HepG2 (cell line): Measurements from ENCODE around the gene KCNK15. TPM values are rescaled to one million over a fixed set of nuclear protein-coding genes. Genes with fewer than 3 reads are reported as not detected.

Experiments
- ATAC-seq: fragments of 200-7000 bp; cut with Tn5 transposase; 3 replicates; pipeline ENCODE4 v1.9.1; 2020; ENCODE audit warnings: mild to moderate bottlenecking, moderate library complexity
- BruUV-seq: library from RNA; stranded (reverse); fragments of 400-500 nt; replicated peaks from 2 replicates; lab custom pipeline; 2021; lab: Mats Ljungman, UMichigan
- CTCF ChIA-PET: fragments of 300-600 bp; formaldehyde crosslinking; extraction: SDS; loops from one replicate; lab custom pipeline; 2021; ENCODE audit warnings: low total read pairs, inconsistent platforms, low intra/inter-chr PET ratio; lab: Yijun Ruan, JAX
- POLR2A ChIA-PET: fragments of 350-600 bp; sonication (Branson Sonifier 250); formaldehyde crosslinking; loops from one replicate; lab custom pipeline; 2020; ENCODE audit warnings: antibody characterized with exemption, inconsistent platforms; lab: Yijun Ruan, JAX
- DNase-seq: peaks from one replicate; pipeline ENCODE4 v3.0.0-alpha.2; 2015; ENCODE audit warnings: low spot score
- FAIRE-seq: peaks from 3 replicates; lab custom pipeline; 2011; peaks lifted over from hg19 to GRCh38; lab: Jason Lieb, UNC
- H2AFZ ChIP-seq: one replicate; pipeline ENCODE4 v1.6.1; 2011; ENCODE audit warnings: low read length, inconsistent platforms
- H3K27ac ChIP-seq: fragments of 300-600 bp; 3 replicates; pipeline ENCODE4 v1.8.0; 2011; ENCODE audit warnings: mixed run types, mild to moderate bottlenecking, mixed read lengths, low read length, inconsistent platforms; ENCODE audit not compliant: insufficient read depth; ENCODE audit errors: extremely low read length
- H3K27me3 ChIP-seq, 2 experiments: fragments of 200-600 bp in 1 of 2; 2 replicates in 1 of 2; 3 replicates in 1 of 2; pipeline versions ENCODE4 v1.6.0 to v1.8.0; 2011; ENCODE audit warnings: low read length in 2 of 2, mild to moderate bottlenecking in 2 of 2, moderate library complexity in 2 of 2, inconsistent platforms in 1 of 2; ENCODE audit not compliant: insufficient read depth in 2 of 2, control insufficient read depth in 1 of 2
- H3K36me3 ChIP-seq, 2 experiments: fragments of 200-600 bp in 1 of 2; replicated peaks in 1 of 2; 2 replicates in 1 of 2; 3 replicates in 1 of 2; pipeline versions ENCODE4 v1.5.1 to v1.8.0; 2011; ENCODE audit warnings: low read length in 2 of 2, inconsistent platforms in 1 of 2; ENCODE audit not compliant: insufficient read depth in 2 of 2, control insufficient read depth in 1 of 2
- H3K4me1 ChIP-seq: 2 replicates; pipeline ENCODE4 v1.5.1; 2012; ENCODE audit warnings: low read length, inconsistent platforms; ENCODE audit not compliant: insufficient read depth
- H3K4me2 ChIP-seq: 2 replicates; pipeline ENCODE4 v1.6.0; 2011; ENCODE audit warnings: low read depth, low read length, inconsistent platforms
- H3K4me3 ChIP-seq, 3 experiments: fragments of 200-600 bp in 1 of 3; sonication (generic), shearing (Covaris generic) in 1 of 3; replicated peaks in 1 of 3; 2 replicates each; pipeline ENCODE4 v1.5.1; 2011 to 2016; ENCODE audit warnings: low read length in 3 of 3, inconsistent platforms in 2 of 3, low read depth in 2 of 3, mild to moderate bottlenecking in 2 of 3, control low read depth in 1 of 3, mixed read lengths in 1 of 3; ENCODE audit not compliant: insufficient read depth in 1 of 3
- H3K79me2 ChIP-seq: one replicate; pipeline ENCODE4 v1.6.1; 2011; ENCODE audit warnings: low read length, inconsistent platforms; ENCODE audit not compliant: insufficient read depth
- H3K9ac ChIP-seq: 2 replicates; pipeline ENCODE4 v1.6.0; 2011; ENCODE audit warnings: mild to moderate bottlenecking, low read depth, low read length, inconsistent platforms; ENCODE audit not compliant: insufficient read depth
- H3K9me3 ChIP-seq: 2 replicates; pipeline ENCODE4 v1.5.1; 2012; ENCODE audit warnings: mild to moderate bottlenecking, low read length
- H4K20me1 ChIP-seq: 2 replicates; pipeline ENCODE4 v1.6.0; 2011; ENCODE audit warnings: inconsistent platforms, mild to moderate bottlenecking, low read length, moderate library complexity; ENCODE audit not compliant: insufficient read depth
- ATF2 ChIP-seq: sonication (generic); formaldehyde crosslinking; IDR thresholded peaks from 2 replicates; pipeline ENCODE4 v1.4.0; 2020; ENCODE audit warnings: missing genetic modification reagents
- ATF7 ChIP-seq, 2 experiments: fragments of 450-650 bp in 1 of 2; sonication (generic) in 1 of 2; formaldehyde crosslinking in 1 of 2; IDR thresholded peaks; 2 replicates each; pipeline versions ENCODE4 v1.4.0 to v1.6.1; 2016 to 2020; ENCODE audit warnings: antibody characterized with exemption in 1 of 2, mild to moderate bottlenecking in 1 of 2, missing genetic modification reagents in 1 of 2
- CREM ChIP-seq, 2 experiments: sonication (generic) in 1 of 2; formaldehyde crosslinking in 1 of 2; IDR thresholded peaks; 2 replicates each; pipeline versions ENCODE4 v1.4.0 to v1.6.1; 2016 to 2020; ENCODE audit warnings: antibody characterized with exemption in 1 of 2, mild to moderate bottlenecking in 1 of 2, missing genetic modification reagents in 1 of 2
- DZIP1 ChIP-seq: sonication (generic); formaldehyde crosslinking; IDR thresholded peaks from 2 replicates; pipeline ENCODE4 v1.5.0; 2020; ENCODE audit warnings: mild to moderate bottlenecking, missing genetic modification reagents
- FOXO1 ChIP-seq: sonication (generic); formaldehyde crosslinking; IDR thresholded peaks from 2 replicates; pipeline ENCODE4 v1.4.0; 2020; ENCODE audit warnings: missing genetic modification reagents
- HIVEP1 ChIP-seq: sonication (generic); formaldehyde crosslinking; IDR thresholded peaks from 2 replicates; pipeline ENCODE4 v1.4.0; 2020; ENCODE audit warnings: mild to moderate bottlenecking, missing genetic modification reagents
- JUN ChIP-seq: sonication (generic); formaldehyde crosslinking; IDR thresholded peaks from 2 replicates; pipeline ENCODE4 v1.4.0; 2020; ENCODE audit warnings: mild to moderate bottlenecking, missing genetic modification reagents
- KLF13 ChIP-seq: sonication (generic); formaldehyde crosslinking; IDR thresholded peaks from 2 replicates; pipeline ENCODE4 v1.4.0; 2020; ENCODE audit warnings: mild to moderate bottlenecking, missing genetic modification reagents
- MBNL3 ChIP-seq: fragments of 250-450 bp; sonication (Bioruptor Pico); conservative IDR thresholded peaks from 2 replicates; pipeline ENCODE4 v1.8.0; 2022; ENCODE audit warnings: mild to moderate bottlenecking, inconsistent platforms
- PHF5A ChIP-seq: IDR thresholded peaks from one replicate; pipeline ENCODE4 v1.6.1; 2018; ENCODE audit warnings: low read depth, missing genetic modification reagents; ENCODE audit not compliant: unreplicated experiment
- POLR2A ChIP-seq, 2 experiments: IDR thresholded peaks; 2 replicates each; pipeline ENCODE4 v1.6.1; 2011; ENCODE audit warnings: low read depth in 2 of 2, low read length in 2 of 2, mild to moderate bottlenecking in 1 of 2, moderate library complexity in 1 of 2; ENCODE audit not compliant: insufficient read depth in 1 of 2
- REPIN1 ChIP-seq: sonication (generic); formaldehyde crosslinking; IDR thresholded peaks from 2 replicates; pipeline ENCODE4 v1.8.0; 2022; ENCODE audit warnings: missing genetic modification reagents, low read depth, mild to moderate bottlenecking, borderline replicate concordance
- TGIF2 ChIP-seq: IDR thresholded peaks from 2 replicates; pipeline ENCODE4 v1.6.1; 2016; ENCODE audit warnings: control low read depth, missing compliant biosample characterization
- ZNF136 ChIP-seq: sonication (generic); formaldehyde crosslinking; IDR thresholded peaks from 2 replicates; pipeline ENCODE4 v1.8.1; 2022; ENCODE audit warnings: low read depth, mild to moderate bottlenecking, moderate library complexity, missing genetic modification reagents
- ZNF362 ChIP-seq: sonication (generic); formaldehyde crosslinking; IDR thresholded peaks from 2 replicates; pipeline ENCODE4 v1.4.0; 2020; ENCODE audit warnings: missing genetic modification reagents, mild to moderate bottlenecking, borderline replicate concordance
- ZNF44 ChIP-seq: sonication (generic); formaldehyde crosslinking; IDR thresholded peaks from 2 replicates; pipeline ENCODE4 v1.5.1; 2020; ENCODE audit warnings: mild to moderate bottlenecking, missing genetic modification reagents
- ZNF737 ChIP-seq: sonication (generic); formaldehyde crosslinking; IDR thresholded peaks from 2 replicates; pipeline ENCODE4 v1.5.0; 2020; ENCODE audit warnings: missing genetic modification reagents, mild to moderate bottlenecking, borderline replicate concordance
- WGBS: methylation state at CpG from one replicate; pipeline ENCODE4 v1.1.6; 2017; ENCODE audit warnings: low lambda C conversion rate; 5-methylcytosine and 5-hydroxymethylcytosine counted together
- in situ Hi-C: cut with HindIII; loops from 2 replicates; pipeline ENCODE4 v1.10.0; 2017; ENCODE audit warnings: low pct_unique_long_range_greater_than_20kb; ENCODE audit not compliant: extremely low pct_ligation_motif_present
- intact Hi-C: fragments of 100-400 bp; cut with micrococcal nuclease; formaldehyde crosslinking; loops from one replicate; pipeline ENCODE4 v1.10.0; 2022; ENCODE audit not compliant: unreplicated experiment
- polyA plus RNA-seq, 8 experiments: library from polyadenylated mRNA; depleted of rRNA in 3 of 8; stranded (reverse) in 7 of 8; unstranded in 1 of 8; fragments of >200 nt; fragmentation: Illumina TruSeq in 4 of 8; extraction: Trizol in 4 of 8; gene quantifications; 2 replicates each; pipeline versions ENCODE4 v1.2.1 to v1.2.3, GENCODE V29; 2011 to 2016; ENCODE audit warnings: low read depth in 4 of 8, missing spikeins in 1 of 8, mixed read lengths in 1 of 8; ENCODE audit not compliant: insufficient read depth in 1 of 8
- total RNA-seq, 5 experiments: library from RNA; depleted of rRNA; stranded (reverse); fragments of >200 nt; fragmentation: Illumina TruSeq; extraction: Trizol; gene quantifications; 2 replicates each; pipeline ENCODE4 v1.2.3, GENCODE V29; 2016; ENCODE audit warnings: low read depth in 1 of 5
- TF ChIP-seq, protein P1 (sequence below): IDR thresholded peaks from 2 replicates; pipeline ENCODE4 v1.6.1; 2016
- TF ChIP-seq, protein P2 (sequence below): sonication (generic); formaldehyde crosslinking; IDR thresholded peaks from 2 replicates; pipeline ENCODE4 v1.4.0; 2020; ENCODE audit warnings: mild to moderate bottlenecking, missing genetic modification reagents

The KCNK15 gene
- total and polyA plus RNA-seq, 2 of the 13 experiments (the other 11 are each of a cell fraction or from before 2014, with no cell fraction given): 0.03 TPM; not detected in 1

- Histone ChIP-seq H3K4me2 (no peak overlapping the region), H3K36me3 (no peaks in the 10 kb centered on the region), H4K20me1 (no peaks in the 10 kb centered on the region), H3K4me1 (peaks cover 8% of the 10 kb centered on the region; the same call in 1 of the 2 replicates), H3K27ac (no peak overlapping the region), H3K79me2 (no peaks in the 10 kb centered on the region), H3K27me3 (peaks cover 4 to 32% of the 10 kb centered on the region in 2 experiments; a peak in 3 of 5 replicates), H3K9ac (no peak overlapping the region), H3K4me3 (no peak overlapping the region), H2AFZ (no peak overlapping the region), H3K9me3 (no peaks in the 10 kb centered on the region)
- no TSS peak for BruUV-seq
- no peak for FAIRE-seq
- intact Hi-C loops: no loop called here
- no peak for ATAC-seq
- ChIA-PET CTCF (no interaction called here), POLR2A (no interaction called here)
- no peak for DNase-seq
- in situ Hi-C loops: no loop called here
- 58% methylated on average over 7 of the region's 7 CpGs for WGBS
- TF ChIP-seq ATF2 (CRISPR knock-in tag): no peak
- TF ChIP-seq FOXO1 (CRISPR knock-in tag): no peak
- no peak for TF ChIP-seq KLF13 (CRISPR knock-in tag)
- no peak for TF ChIP-seq CREM (IDR thresholded peaks at IDR 0.05)
- TF ChIP-seq CREM (CRISPR knock-in tag; IDR thresholded peaks at IDR 0.05): no peak
- TF ChIP-seq ATF7 (IDR thresholded peaks at IDR 0.05): no peak
- no peak for TF ChIP-seq ATF7 (CRISPR knock-in tag; IDR thresholded peaks at IDR 0.05)
- no peak for TF ChIP-seq REPIN1 (CRISPR knock-in tag)
- no peak for TF ChIP-seq MBNL3 (CRISPR knock-in tag)
- TF ChIP-seq, protein P1, sequence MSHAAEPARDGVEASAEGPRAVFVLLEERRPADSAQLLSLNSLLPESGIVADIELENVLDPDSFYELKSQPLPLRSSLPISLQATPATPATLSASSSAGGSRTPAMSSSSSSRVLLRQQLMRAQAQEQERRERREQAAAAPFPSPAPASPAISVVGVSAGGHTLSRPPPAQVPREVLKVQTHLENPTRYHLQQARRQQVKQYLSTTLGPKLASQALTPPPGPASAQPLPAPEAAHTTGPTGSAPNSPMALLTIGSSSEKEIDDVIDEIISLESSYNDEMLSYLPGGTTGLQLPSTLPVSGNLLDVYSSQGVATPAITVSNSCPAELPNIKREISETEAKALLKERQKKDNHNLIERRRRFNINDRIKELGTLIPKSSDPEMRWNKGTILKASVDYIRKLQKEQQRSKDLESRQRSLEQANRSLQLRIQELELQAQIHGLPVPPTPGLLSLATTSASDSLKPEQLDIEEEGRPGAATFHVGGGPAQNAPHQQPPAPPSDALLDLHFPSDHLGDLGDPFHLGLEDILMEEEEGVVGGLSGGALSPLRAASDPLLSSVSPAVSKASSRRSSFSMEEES: no peak
- TF ChIP-seq ZNF44 (CRISPR knock-in tag): no peak
- no peak for TF ChIP-seq ZNF136 (CRISPR knock-in tag)
- TF ChIP-seq ZNF362 (CRISPR knock-in tag): no peak
- no peak for TF ChIP-seq HIVEP1 (CRISPR knock-in tag)
- TF ChIP-seq TGIF2 (CRISPR knock-in tag): no peak
- TF ChIP-seq ZNF737 (CRISPR knock-in tag): no peak
- TF ChIP-seq JUN (CRISPR knock-in tag): no peak
- TF ChIP-seq POLR2A (IDR thresholded peaks at IDR 0.05; ENCODE audit: insufficient read depth in 1 of 2, low read depth in 2 of 2, low read length in 2 of 2): no peak
- no peak for TF ChIP-seq DZIP1
- TF ChIP-seq PHF5A (CRISPR knock-in tag): no peak
- TF ChIP-seq, protein P2, sequence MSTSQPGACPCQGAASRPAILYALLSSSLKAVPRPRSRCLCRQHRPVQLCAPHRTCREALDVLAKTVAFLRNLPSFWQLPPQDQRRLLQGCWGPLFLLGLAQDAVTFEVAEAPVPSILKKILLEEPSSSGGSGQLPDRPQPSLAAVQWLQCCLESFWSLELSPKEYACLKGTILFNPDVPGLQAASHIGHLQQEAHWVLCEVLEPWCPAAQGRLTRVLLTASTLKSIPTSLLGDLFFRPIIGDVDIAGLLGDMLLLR: no peak
Observed at GRCh38 chr20:44701858-44702256, 43.8 kb upstream of the KCNK15 start.
